ENCODE data around the gene SPATA13. TPM values are rescaled to one million over a fixed set of nuclear protein-coding genes. Genes with fewer than 3 reads are reported as not detected.
A peak's percentile ranks its signal among the peaks of the same experiment; 100 is the strongest.

Gene SPATA13
- total and polyA plus RNA-seq, 8 donors = 3.6 to 156 (median 48.6) TPM

- no peak overlapping the region for H3K4me3 ChIP-seq
- WGBS, 5 donors = 91 to 96% (median 95%) methylated on average over 9 of the region's 9 CpGs
- no peak for DNase-seq
- no peak for TF ChIP-seq EP300 (IDR thresholded peaks at IDR 0.05)
- no peak for TF ChIP-seq CTCF (IDR thresholded peaks at IDR 0.05)
- TF ChIP-seq POLR2A (IDR thresholded peaks at IDR 0.05) = no peak
- no peak for TF ChIP-seq POLR2AphosphoS5 (IDR thresholded peaks at IDR 0.05)
- peaks cover 0 to 9% (median 1%) of the 10 kb centered on the region in 4 donors for H3K4me1 ChIP-seq
- peaks cover 6 to 47% (median 43%) of the 10 kb centered on the region in 4 donors for H3K36me3 ChIP-seq
- H3K9me3 ChIP-seq = no peaks in the 10 kb centered on the region
- H3K27ac ChIP-seq = no peak overlapping the region
- no peaks in the 10 kb centered on the region for H3K27me3 ChIP-seq
- intact Hi-C loops (cut with DNase I; ENCODE audit: low total_unique reads) = no loop called here
Observed at GRCh38 chr13:24249624-24250023, 89.1 kb downstream of the SPATA13 start.

- Histone ChIP-seq H3K9me3 (no peaks in the 10 kb centered on the region), H3K27me3 (no peaks in the 10 kb centered on the region), H3K4me3 (no peak overlapping the region), H3K4me1 (peaks cover 0 to 9% (median 1%) of the 10 kb centered on the region in 4 donors), H3K27ac (peak overlapping the region in 2 of 5 donors; percentile 34 to 58), H3K36me3 (peaks cover 6 to 56% (median 51%) of the 10 kb centered on the region in 4 donors)
- intact Hi-C loops (cut with DNase I; ENCODE audit: low total_unique reads) = no loop called here
- 68 to 77% (median 74%) methylated on average over 7 of the region's 7 CpGs for WGBS, 5 donors
- TF ChIP-seq POLR2A (IDR thresholded peaks at IDR 0.05) (no peak), CTCF (IDR thresholded peaks at IDR 0.05) (no peak), POLR2AphosphoS5 (IDR thresholded peaks at IDR 0.05) (no peak), EP300 (IDR thresholded peaks at IDR 0.05) (no peak)
- DNase-seq = no peak
Observed at GRCh38 chr13:24250376-24251057, 90.0 kb downstream of the SPATA13 start.

- TF ChIP-seq POLR2AphosphoS5 (IDR thresholded peaks at IDR 0.05) = no peak
- WGBS, 5 donors = 84 to 94% (median 86%) methylated on average over 17 of the region's 17 CpGs
- Histone ChIP-seq H3K36me3 (peaks cover 6 to 58% (median 55%) of the 10 kb centered on the region in 4 donors), H3K9me3 (no peaks in the 10 kb centered on the region), H3K27ac (peak overlapping the region in 4 of 5 donors; percentile 22 to 58 (median 45)), H3K4me1 (peaks cover 0 to 9% (median 1%) of the 10 kb centered on the region in 4 donors), H3K4me3 (peak overlapping the region in 3 of 4 donors; percentile 15 to 30 (median 16)), H3K27me3 (no peaks in the 10 kb centered on the region)
- intact Hi-C loops (cut with DNase I; ENCODE audit: low total_unique reads) = no loop called here
- DNase-seq = peak in 1 of 2 donors; percentile 67
Observed at GRCh38 chr13:24251525-24251924, 91.0 kb downstream of the SPATA13 start.

GRCh38 chr13:24252136-24252535 lies 91.6 kb downstream of the SPATA13 start:
- Histone ChIP-seq H3K9me3 (no peaks in the 10 kb centered on the region), H3K36me3 (peaks cover 6 to 60% (median 55%) of the 10 kb centered on the region in 4 donors), H3K27me3 (no peaks in the 10 kb centered on the region), H3K4me1 (peaks cover 0 to 9% (median 1%) of the 10 kb centered on the region in 4 donors), H3K27ac (peak overlapping the region in 3 of 5 donors; percentile 22 to 56 (median 34)), H3K4me3 (peak overlapping the region in 3 of 4 donors; percentile 15 to 30 (median 16))
- no peak for DNase-seq
- 57 to 92% (median 84%) methylated on average over 3 to 6 of the region's 6 CpGs for WGBS, 5 donors
- no peak for TF ChIP-seq POLR2A (IDR thresholded peaks at IDR 0.05)
- no peak for TF ChIP-seq EP300 (IDR thresholded peaks at IDR 0.05)
- no peak for TF ChIP-seq POLR2AphosphoS5 (IDR thresholded peaks at IDR 0.05)
- no peak for TF ChIP-seq CTCF (IDR thresholded peaks at IDR 0.05)
- intact Hi-C loops (cut with DNase I; ENCODE audit: low total_unique reads) = no loop called here

All from stomach (tissue), 9 donors.